Activated T-helper 2 cell treated with anti-CD3 and anti-CD28 coated beads, Interferon-gamma antibody, Interleukin-2, Interleukin-4, amounts not matched to agents 10 μg/mL and 5 μg/mL and 100 μg/mL, durations not matched to agents 14 hours and 24 hours and 36 hours (primary cell): ENCODE measurements around the gene GPR152. TPM values are rescaled to one million over a fixed set of nuclear protein-coding genes. Genes with fewer than 3 reads are reported as not detected.
A peak's percentile ranks its signal among the peaks of the same experiment; 100 is the strongest.
"Not testable (repeated sequence)": the region's sequence is repeated elsewhere in the genome, so short reads cannot be mapped to it uniquely, and the experiment has no call there.

Experiments used
- DNase-seq: peaks from one replicate; pipeline ENCODE4 v3.0.0; 2021; ENCODE audit warnings: low spot score
- H3K27ac Mint-ChIP-seq: one replicate; pipeline ENCODE4 v1.8.0; 2021; ENCODE audit warnings: mixed read lengths
- H3K27me3 Mint-ChIP-seq: one replicate; pipeline ENCODE4 v1.8.0; 2021; ENCODE audit warnings: low read depth, mixed read lengths
- H3K36me3 Mint-ChIP-seq: one replicate; pipeline ENCODE4 v1.8.0; 2021; ENCODE audit warnings: low read depth, mixed read lengths
- H3K4me1 Mint-ChIP-seq: one replicate; pipeline ENCODE4 v1.8.0; 2021; ENCODE audit warnings: low read depth, mixed read lengths
- H3K4me3 Mint-ChIP-seq: one replicate; pipeline ENCODE4 v1.8.0; 2021; ENCODE audit warnings: low read depth, mild to moderate bottlenecking, moderate library complexity, mixed read lengths
- H3K9me3 Mint-ChIP-seq: one replicate; pipeline ENCODE4 v1.8.0; 2021; ENCODE audit warnings: mixed read lengths
- intact Hi-C: fragments of 100-400 bp; cut with micrococcal nuclease; formaldehyde crosslinking; loops from one replicate; pipeline ENCODE4 v1.15.1; 2023
- total RNA-seq: library from RNA; stranded (reverse); gene quantifications from 2 replicates; pipeline ENCODE4 v1.2.3, GENCODE V29; 2022

Gene GPR152
- total RNA-seq, 1 donor from 2014 or later = not detected

- Mint-ChIP-seq H3K4me1 (peaks cover 67% of the 10 kb centered on the region), H3K4me3 (peak overlapping the region; percentile 97), H3K36me3 (peaks cover 54% of the 10 kb centered on the region), H3K27ac (peak overlapping the region; percentile 97), H3K9me3 (no peaks in the 10 kb centered on the region), H3K27me3 (peaks cover 4% of the 10 kb centered on the region)
- intact Hi-C loops = no loop called here
- DNase-seq = peak; percentile 35
Observed at GRCh38 chr11:67408437-67409200, 43.9 kb downstream of the GPR152 start.

- Mint-ChIP-seq H3K4me1 (peaks cover 62% of the 10 kb centered on the region), H3K9me3 (no peaks in the 10 kb centered on the region), H3K4me3 (peak overlapping the region; percentile 97), H3K27me3 (no peaks in the 10 kb centered on the region), H3K27ac (peak overlapping the region; percentile 97), H3K36me3 (peaks cover 50% of the 10 kb centered on the region)
- no peak for DNase-seq
- intact Hi-C loops = no loop called here
Observed at GRCh38 chr11:67407688-67408163, 44.8 kb downstream of the GPR152 start.

- peaks cover 58% of the 10 kb centered on the region for H3K4me1 Mint-ChIP-seq
- H3K36me3 Mint-ChIP-seq = peaks cover 50% of the 10 kb centered on the region
- H3K9me3 Mint-ChIP-seq = no peaks in the 10 kb centered on the region
- peak overlapping the region; percentile 97 for H3K27ac Mint-ChIP-seq
- H3K27me3 Mint-ChIP-seq = no peaks in the 10 kb centered on the region
- H3K4me3 Mint-ChIP-seq = peak overlapping the region; percentile 97
- DNase-seq = no peak
- intact Hi-C loops = no loop called here
Observed at GRCh38 chr11:67406969-67407687, 45.4 kb downstream of the GPR152 start.

GRCh38 chr11:67406420-67406968 lies 46.0 kb downstream of the GPR152 start:
- intact Hi-C loops = no loop called here
- peaks cover 50% of the 10 kb centered on the region for H3K36me3 Mint-ChIP-seq
- H3K4me3 Mint-ChIP-seq = peak overlapping the region; percentile 97
- peak overlapping the region; percentile 97 for H3K27ac Mint-ChIP-seq
- peaks cover 54% of the 10 kb centered on the region for H3K4me1 Mint-ChIP-seq
- DNase-seq = no peak
- no peaks in the 10 kb centered on the region for H3K27me3 Mint-ChIP-seq
- no peaks in the 10 kb centered on the region for H3K9me3 Mint-ChIP-seq

- Mint-ChIP-seq H3K36me3 (peaks cover 50% of the 10 kb centered on the region), H3K27me3 (no peaks in the 10 kb centered on the region), H3K4me3 (peak overlapping the region; percentile 97), H3K4me1 (peaks cover 48% of the 10 kb centered on the region), H3K27ac (peak overlapping the region; percentile 97), H3K9me3 (no peaks in the 10 kb centered on the region)
- intact Hi-C loops = loop anchor here (2.0 kb wide), 1 partner anchor 15 kb away; no protein-coding TSS in a partner anchor
- no peak for DNase-seq
Observed at GRCh38 chr11:67405688-67406339, 46.7 kb downstream of the GPR152 start.

- Mint-ChIP-seq H3K27ac (peak overlapping the region; percentile 90), H3K4me1 (peaks cover 49% of the 10 kb centered on the region), H3K27me3 (no peaks in the 10 kb centered on the region), H3K36me3 (peaks cover 51% of the 10 kb centered on the region), H3K9me3 (no peaks in the 10 kb centered on the region), H3K4me3 (peak overlapping the region; percentile 97)
- DNase-seq = no peak
- intact Hi-C loops = loop anchor here (2.0 kb wide), 1 partner anchor 16 kb away; no protein-coding TSS in a partner anchor
Observed at GRCh38 chr11:67405196-67405567, 47.3 kb downstream of the GPR152 start.

GRCh38 chr11:67404515-67405195 lies 47.9 kb downstream of the GPR152 start:
- Mint-ChIP-seq H3K4me1 (peaks cover 49% of the 10 kb centered on the region), H3K36me3 (peaks cover 47% of the 10 kb centered on the region)
- intact Hi-C loops = loop anchor here (2.0 to 5.0 kb wide), 2 partner anchors 16 to 132 kb away; no protein-coding TSS in a partner anchor

GRCh38 chr11:67403085-67403484 lies 49.4 kb downstream of the GPR152 start:
- H3K4me3 Mint-ChIP-seq = peak overlapping the region; percentile 97
- peaks cover 52% of the 10 kb centered on the region for H3K36me3 Mint-ChIP-seq
- peaks cover 44% of the 10 kb centered on the region for H3K4me1 Mint-ChIP-seq
- not testable (repeated sequence) for H3K9me3 Mint-ChIP-seq, H3K27me3 Mint-ChIP-seq, DNase-seq
- peak overlapping the region; percentile 90 for H3K27ac Mint-ChIP-seq
- intact Hi-C loops = loop anchor here (2.0 to 5.0 kb wide), 4 partner anchors 66 to 204 kb away; partner anchors contain the start of genes NDUFV1 and TMEM134

More at GRCh38 chr11:67404515-67405195, 47.9 kb downstream of the GPR152 start:
- no peak for DNase-seq
- Mint-ChIP-seq H3K27me3 (no peaks in the 10 kb centered on the region), H3K9me3 (no peaks in the 10 kb centered on the region), H3K27ac (peak overlapping the region; percentile 90), H3K4me3 (peak overlapping the region; percentile 97)

GRCh38 chr11:67402192-67402839 lies 50.2 kb downstream of the GPR152 start:
- Mint-ChIP-seq H3K4me3 (peak overlapping the region; percentile 97), H3K36me3 (peaks cover 52% of the 10 kb centered on the region), H3K4me1 (peaks cover 41% of the 10 kb centered on the region), H3K27ac (peak overlapping the region; percentile 83)
- H3K27me3 Mint-ChIP-seq, DNase-seq, H3K9me3 Mint-ChIP-seq: not testable (repeated sequence)
- intact Hi-C loops = loop anchor here (2.0 to 5.0 kb wide), 4 partner anchors 66 to 204 kb away; partner anchors contain the start of genes NDUFV1 and TMEM134

- intact Hi-C loops = loop anchor here (1.0 to 5.0 kb wide), 6 partner anchors 27 to 205 kb away; partner anchors contain the start of genes NDUFV1, RPS6KB2 and TMEM134
- peaks cover 50% of the 10 kb centered on the region for H3K36me3 Mint-ChIP-seq
- H3K27ac Mint-ChIP-seq = peak within 1 kb of the TSS; percentile 83
- peak; percentile 86 for DNase-seq
- no peaks in the 10 kb centered on the region for H3K9me3 Mint-ChIP-seq
- H3K4me3 Mint-ChIP-seq = peak within 1 kb of the TSS; percentile 97
- peaks cover 40% of the 10 kb centered on the region for H3K4me1 Mint-ChIP-seq
- no peaks in the 10 kb centered on the region for H3K27me3 Mint-ChIP-seq
Observed at GRCh38 chr11:67401495-67402191, 50.9 kb downstream of the GPR152 start, which contains the start of gene PPP1CA. Gene PPP1CA, minus strand, starts transcription at chr11:67401858. Its CDS starts 76 bp downstream, at chr11:67401782.
